ENCODE results near the gene TMEM59. TPM values are rescaled to one million over a fixed set of nuclear protein-coding genes. Genes with fewer than 3 reads are reported as not detected.

The TMEM59 gene
- total RNA-seq, 2 experiments from 2014 or later: 89.4 to 97.7 TPM

- no peak for DNase-seq
- H3K4me3 Mint-ChIP-seq: no peak overlapping the region
- peaks cover 1% of the 10 kb centered on the region for H3K9me3 Mint-ChIP-seq
- H3K36me3 Mint-ChIP-seq: no peaks in the 10 kb centered on the region
- no peaks in the 10 kb centered on the region for H3K27me3 Mint-ChIP-seq
- no peak overlapping the region for H3K27ac Mint-ChIP-seq
- peaks cover 12% of the 10 kb centered on the region for H3K4me1 Mint-ChIP-seq
These were observed 65.1 kb downstream of the TMEM59 start for GRCh38 chr1:53987880-53988279.

GRCh38 chr1:53986458-53986857 lies 66.5 kb downstream of the TMEM59 start:
- DNase-seq: no peak
- Mint-ChIP-seq H3K9me3 (peaks cover 1% of the 10 kb centered on the region), H3K36me3 (no peaks in the 10 kb centered on the region), H3K4me1 (peaks cover 12% of the 10 kb centered on the region), H3K27ac (no peak overlapping the region), H3K4me3 (no peak overlapping the region), H3K27me3 (peaks cover 4% of the 10 kb centered on the region)

GRCh38 chr1:53984726-53985125 lies 68.3 kb downstream of the TMEM59 start:
- H3K27me3 Mint-ChIP-seq: peaks cover 5% of the 10 kb centered on the region
- H3K4me1 Mint-ChIP-seq: peaks cover 12% of the 10 kb centered on the region
- DNase-seq: no peak
- H3K9me3 Mint-ChIP-seq: peaks cover 1% of the 10 kb centered on the region
- no peak overlapping the region for H3K4me3 Mint-ChIP-seq
- no peaks in the 10 kb centered on the region for H3K36me3 Mint-ChIP-seq
- H3K27ac Mint-ChIP-seq: no peak overlapping the region

- no peaks in the 10 kb centered on the region for H3K36me3 Mint-ChIP-seq
- H3K27me3 Mint-ChIP-seq: peaks cover 8% of the 10 kb centered on the region
- peaks cover 9% of the 10 kb centered on the region for H3K4me1 Mint-ChIP-seq
- no peak for DNase-seq
- no peak overlapping the region for H3K4me3 Mint-ChIP-seq
- no peak overlapping the region for H3K27ac Mint-ChIP-seq
- H3K9me3 Mint-ChIP-seq: peaks cover 1% of the 10 kb centered on the region
These were observed 70.3 kb downstream of the TMEM59 start for GRCh38 chr1:53982763-53983104.

- Mint-ChIP-seq H3K36me3 (no peaks in the 10 kb centered on the region), H3K4me1 (peaks cover 9% of the 10 kb centered on the region), H3K27ac (no peak overlapping the region), H3K4me3 (no peak overlapping the region), H3K9me3 (peaks cover 1% of the 10 kb centered on the region), H3K27me3 (peaks cover 8% of the 10 kb centered on the region)
- no peak for DNase-seq
These were observed 70.8 kb downstream of the TMEM59 start for GRCh38 chr1:53982034-53982762.

GRCh38 chr1:53981220-53981619 lies 71.8 kb downstream of the TMEM59 start:
- no peak overlapping the region for H3K4me3 Mint-ChIP-seq

GRCh38 chr1:53979712-53980450 lies 73.1 kb downstream of the TMEM59 start:
- H3K27me3 Mint-ChIP-seq: peaks cover 8% of the 10 kb centered on the region

More at GRCh38 chr1:53981220-53981619, 71.8 kb downstream of the TMEM59 start:
- no peak overlapping the region for H3K27ac Mint-ChIP-seq
- peaks cover 8% of the 10 kb centered on the region for H3K27me3 Mint-ChIP-seq
- H3K9me3 Mint-ChIP-seq: no peaks in the 10 kb centered on the region
- peaks cover 4% of the 10 kb centered on the region for H3K4me1 Mint-ChIP-seq
- DNase-seq: no peak
- H3K36me3 Mint-ChIP-seq: peaks cover 2% of the 10 kb centered on the region

More at GRCh38 chr1:53979712-53980450, 73.1 kb downstream of the TMEM59 start:
- Mint-ChIP-seq H3K4me3 (no peak overlapping the region), H3K9me3 (no peaks in the 10 kb centered on the region), H3K36me3 (peaks cover 2% of the 10 kb centered on the region), H3K27ac (no peak overlapping the region), H3K4me1 (no peaks in the 10 kb centered on the region)
- DNase-seq: no peak

Other genes with a start within 250 kb of the TMEM59 start
- 10 to 100 TPM; 44.2 to 50.4 TPM for gene NDC1, start 214.9 kb downstream of the TMEM59 start, total RNA-seq
- 10 to 100 TPM; 14.5 to 16.5 TPM for gene YIPF1, start 163.4 kb downstream of the TMEM59 start, total RNA-seq
- gene DIO1, start 159.0 kb downstream of the TMEM59 start, total RNA-seq: not detected
- gene IFT25, start 107.5 kb downstream of the TMEM59 start, total RNA-seq: 10 to 100 TPM; 53.2 to 59.1 TPM
- 10 to 100 TPM; 29.0 to 30.1 TPM for gene LRRC42, start 106.9 kb downstream of the TMEM59 start, total RNA-seq
- not detected for gene LDLRAD1, start 35.0 kb downstream of the TMEM59 start, total RNA-seq
- 1 to 10 TPM; 7.7 to 8.3 TPM for gene TCEANC2, start 404 bp upstream of the TMEM59 start, total RNA-seq
- gene CDCP2, start 99.8 kb upstream of the TMEM59 start, total RNA-seq: not detected
- gene CYB5RL, start 146.8 kb upstream of the TMEM59 start, total RNA-seq: 10 to 100 TPM in 1 of 2 experiments, 1 to 10 TPM in 1; 9.1 to 10.6 TPM
- 100 to 1,000 TPM; 206 to 216 TPM for gene MRPL37, start 147.0 kb upstream of the TMEM59 start, total RNA-seq